BE2C (cell line): ENCODE measurements around the gene WDFY3.

Source experiments
- DNase-seq: peaks from one replicate; pipeline ENCODE4 v3.0.0-alpha.2; 2020
- H3K27me3 ChIP-seq: fragments of 250-450 bp; sonication (Bioruptor Pico); 2 replicates; pipeline ENCODE4 v1.5.1; 2020; ENCODE audit warnings: mild to moderate bottlenecking
- H3K36me3 ChIP-seq: fragments of 250-450 bp; sonication (Bioruptor Pico); 2 replicates; pipeline ENCODE4 v1.5.1; 2020; ENCODE audit warnings: mild to moderate bottlenecking
- H3K4me1 ChIP-seq: fragments of 250-450 bp; sonication (Bioruptor Pico); 2 replicates; pipeline ENCODE4 v1.5.1; 2020
- H3K4me3 ChIP-seq: 2 replicates; pipeline ENCODE4 v1.5.1; 2011; ENCODE audit warnings: low read depth, low read length
- H3K9me3 ChIP-seq: fragments of 250-450 bp; sonication (Bioruptor Pico); 2 replicates; pipeline ENCODE4 v1.5.1; 2020
- TF ChIP-seq, protein P1 (sequence below): IDR thresholded peaks from 2 replicates; pipeline ENCODE4 v1.5.1; 2012; ENCODE audit warnings: mild to moderate bottlenecking, low read depth, low read length

The WDFY3 gene

DNA sequence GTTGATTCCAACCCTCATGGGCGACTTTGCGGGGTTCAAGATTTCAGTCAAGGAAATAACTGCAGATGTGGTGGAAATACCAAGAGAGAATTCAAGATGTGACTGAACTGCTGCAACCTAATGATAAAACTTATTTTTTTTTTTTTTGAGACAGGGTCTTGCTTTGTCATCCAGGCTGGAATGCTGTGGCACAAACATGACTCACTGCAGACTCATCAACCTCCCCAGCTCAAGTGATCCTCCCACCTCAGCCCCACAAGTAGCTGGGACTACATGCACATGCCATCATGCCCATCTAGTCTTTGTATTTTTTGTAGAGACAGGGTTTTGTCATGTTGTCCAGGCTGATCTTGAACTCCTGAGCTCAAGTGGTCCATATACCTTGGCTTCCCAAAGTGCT lies 19.5 kb upstream of the WDFY3 start:
- H3K27me3 ChIP-seq, result no peaks in the 10 kb centered on the region
- H3K36me3 ChIP-seq, result no peaks in the 10 kb centered on the region
- H3K4me3 ChIP-seq, result no peak overlapping the region
- no peaks in the 10 kb centered on the region for H3K4me1 ChIP-seq
- H3K9me3 ChIP-seq, result no peaks in the 10 kb centered on the region
- DNase-seq, result no peak
- TF ChIP-seq, protein P1, sequence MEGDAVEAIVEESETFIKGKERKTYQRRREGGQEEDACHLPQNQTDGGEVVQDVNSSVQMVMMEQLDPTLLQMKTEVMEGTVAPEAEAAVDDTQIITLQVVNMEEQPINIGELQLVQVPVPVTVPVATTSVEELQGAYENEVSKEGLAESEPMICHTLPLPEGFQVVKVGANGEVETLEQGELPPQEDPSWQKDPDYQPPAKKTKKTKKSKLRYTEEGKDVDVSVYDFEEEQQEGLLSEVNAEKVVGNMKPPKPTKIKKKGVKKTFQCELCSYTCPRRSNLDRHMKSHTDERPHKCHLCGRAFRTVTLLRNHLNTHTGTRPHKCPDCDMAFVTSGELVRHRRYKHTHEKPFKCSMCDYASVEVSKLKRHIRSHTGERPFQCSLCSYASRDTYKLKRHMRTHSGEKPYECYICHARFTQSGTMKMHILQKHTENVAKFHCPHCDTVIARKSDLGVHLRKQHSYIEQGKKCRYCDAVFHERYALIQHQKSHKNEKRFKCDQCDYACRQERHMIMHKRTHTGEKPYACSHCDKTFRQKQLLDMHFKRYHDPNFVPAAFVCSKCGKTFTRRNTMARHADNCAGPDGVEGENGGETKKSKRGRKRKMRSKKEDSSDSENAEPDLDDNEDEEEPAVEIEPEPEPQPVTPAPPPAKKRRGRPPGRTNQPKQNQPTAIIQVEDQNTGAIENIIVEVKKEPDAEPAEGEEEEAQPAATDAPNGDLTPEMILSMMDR, result no peak

DNA sequence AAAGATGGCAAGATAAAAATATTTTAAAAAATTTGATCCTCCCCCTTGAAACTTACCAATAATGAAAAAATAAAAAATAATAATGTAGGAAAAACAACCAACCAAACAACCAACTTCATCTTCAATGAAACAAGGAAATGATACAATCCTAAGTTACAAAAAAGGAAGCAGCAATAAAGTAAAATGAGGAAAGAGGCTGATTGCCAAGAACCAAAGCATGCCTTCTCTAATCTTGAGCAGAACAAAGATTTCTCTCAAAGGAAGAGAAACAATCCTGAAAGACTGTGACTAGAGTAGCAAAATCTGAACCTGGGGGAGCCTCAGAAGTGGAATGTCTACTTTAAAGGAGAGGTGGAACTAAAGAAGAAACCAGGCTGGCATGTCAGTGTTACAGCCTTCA lies 10.9 kb upstream of the WDFY3 start:
- H3K4me1 ChIP-seq, result no peaks in the 10 kb centered on the region
- H3K36me3 ChIP-seq, result no peaks in the 10 kb centered on the region; the same call in 1 of the 2 replicates
- DNase-seq, result no peak
- H3K9me3 ChIP-seq, result no peaks in the 10 kb centered on the region
- no peak overlapping the region for H3K4me3 ChIP-seq
- TF ChIP-seq, protein P1, result no peak
- no peaks in the 10 kb centered on the region for H3K27me3 ChIP-seq

DNA sequence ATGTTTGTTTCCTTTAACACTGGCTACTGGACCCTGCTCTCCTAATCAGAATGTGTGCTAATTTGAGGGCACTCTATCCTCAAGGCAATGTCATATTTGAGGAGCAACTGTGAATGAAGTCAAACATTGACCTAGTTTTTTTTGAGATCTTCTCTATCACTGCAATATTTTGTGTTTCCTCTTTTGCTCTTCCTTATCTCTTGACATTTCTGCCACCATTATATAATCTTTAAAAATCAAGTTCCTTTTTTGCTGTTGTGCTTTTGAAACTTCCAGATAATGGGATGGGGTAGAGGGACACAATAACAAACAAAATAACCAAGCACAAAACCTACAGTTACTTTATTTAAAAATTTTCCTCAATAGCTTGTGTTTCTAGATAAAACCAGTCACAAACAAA lies 7.4 kb upstream of the WDFY3 start:
- Histone ChIP-seq H3K27me3 (no peaks in the 10 kb centered on the region), H3K4me1 (peaks cover 7% of the 10 kb centered on the region; the same call in 1 of the 2 replicates), H3K9me3 (no peaks in the 10 kb centered on the region), H3K4me3 (no peak overlapping the region), H3K36me3 (no peaks in the 10 kb centered on the region; the same call in 1 of the 2 replicates)
- DNase-seq, result no peak
- TF ChIP-seq, protein P1, result no peak

DNA sequence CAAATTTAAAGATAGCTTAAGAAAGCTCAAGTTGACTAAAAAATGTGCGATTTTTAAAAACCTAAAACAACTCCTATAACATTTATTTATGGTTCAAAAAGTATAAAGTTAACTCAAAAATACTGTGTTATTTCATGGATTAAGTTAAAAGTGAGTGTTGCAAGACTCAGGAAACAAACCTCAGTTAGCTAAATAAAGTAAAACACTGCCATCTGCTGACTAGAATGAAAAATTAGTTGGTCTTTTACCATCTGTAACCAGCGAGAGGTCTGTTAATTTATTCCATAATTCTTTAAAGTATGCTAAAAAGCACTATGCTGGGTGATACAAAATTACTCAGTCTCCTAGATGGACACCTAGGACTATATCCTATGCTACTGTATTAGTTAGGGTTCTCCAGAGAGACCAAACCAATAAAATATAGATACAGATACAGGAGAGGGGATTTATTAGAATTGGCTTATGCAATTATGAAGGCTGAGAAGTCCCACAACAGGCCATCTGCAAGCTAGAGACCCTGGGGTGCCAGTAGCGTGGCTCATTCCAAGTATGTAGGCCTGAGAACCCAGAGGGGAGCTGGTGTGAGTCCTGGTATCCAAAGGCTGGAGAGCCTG lies 4.9 kb upstream of the WDFY3 start:
- DNase-seq, result no peak
- Histone ChIP-seq H3K27me3 (no peaks in the 10 kb centered on the region), H3K9me3 (no peaks in the 10 kb centered on the region), H3K4me1 (peaks cover 7% of the 10 kb centered on the region; the same call in 1 of the 2 replicates), H3K36me3 (no peaks in the 10 kb centered on the region; the same call in 1 of the 2 replicates), H3K4me3 (no peak overlapping the region)
- TF ChIP-seq, protein P1, result peak; percentile 46

DNA sequence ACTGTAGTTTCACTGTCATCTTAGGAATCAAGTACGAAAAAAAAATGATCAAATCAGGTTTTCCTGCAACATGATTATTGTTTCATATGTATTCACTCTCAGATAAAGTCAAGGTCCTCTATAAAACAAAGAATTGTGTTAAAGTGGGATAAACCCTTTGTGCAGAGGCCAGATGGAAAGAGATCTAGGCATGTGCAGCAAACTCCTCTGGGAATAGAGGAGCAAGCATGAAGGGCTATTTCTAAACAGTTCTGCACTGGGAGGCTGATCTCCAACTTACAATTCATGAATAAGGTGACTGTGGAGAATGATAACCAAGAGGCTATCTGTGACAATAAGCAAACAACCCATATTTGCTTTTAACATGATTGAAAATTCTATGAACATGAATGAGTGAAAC lies 2.4 kb upstream of the WDFY3 start:
- TF ChIP-seq, protein P1, result no peak
- Histone ChIP-seq H3K36me3 (peaks cover 3% of the 10 kb centered on the region), H3K4me1 (peaks cover 7% of the 10 kb centered on the region; the same call in 1 of the 2 replicates), H3K9me3 (no peaks in the 10 kb centered on the region), H3K27me3 (no peaks in the 10 kb centered on the region), H3K4me3 (peak overlapping the region; percentile 79)
- peak; percentile 39 for DNase-seq

DNA sequence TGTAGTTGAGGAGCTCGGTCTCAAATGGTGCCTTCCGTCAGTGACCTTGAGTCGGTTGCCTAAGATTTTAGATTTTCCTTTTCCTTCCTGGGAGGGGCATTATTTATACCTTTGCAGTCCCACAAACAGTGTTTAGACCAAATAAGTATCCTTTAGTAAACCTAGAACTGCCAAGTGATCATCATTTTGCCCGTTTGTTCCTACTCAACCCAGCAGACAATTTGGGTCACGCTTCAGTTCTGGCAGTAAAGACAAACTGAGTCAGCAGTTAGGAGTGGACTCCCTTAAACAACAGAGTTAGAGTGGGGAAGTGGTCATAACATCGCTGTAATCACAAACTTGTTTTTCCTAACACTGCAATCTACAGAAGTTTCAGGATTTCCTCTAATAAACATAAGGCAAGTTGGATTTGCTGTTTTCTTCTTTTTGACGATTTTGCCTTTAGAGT lies 777 bp upstream of the WDFY3 start:
- Histone ChIP-seq H3K9me3 (no peaks in the 10 kb centered on the region), H3K4me1 (peaks cover 7% of the 10 kb centered on the region), H3K27me3 (no peaks in the 10 kb centered on the region), H3K36me3 (peaks cover 5% of the 10 kb centered on the region), H3K4me3 (peak overlapping the region; percentile 79)
- no peak for DNase-seq
- TF ChIP-seq, protein P1, result no peak
